NCI-H524 (cell line): ENCODE data around the gene EIF3K.
A peak's percentile ranks its signal among the peaks of the same experiment; 100 is the strongest.

Experiments used
- DNase-seq, 2 experiments: peaks; one replicate each; lab custom pipeline; 2025; lab: John Stamatoyannopoulos, UW

The EIF3K gene

DNA sequence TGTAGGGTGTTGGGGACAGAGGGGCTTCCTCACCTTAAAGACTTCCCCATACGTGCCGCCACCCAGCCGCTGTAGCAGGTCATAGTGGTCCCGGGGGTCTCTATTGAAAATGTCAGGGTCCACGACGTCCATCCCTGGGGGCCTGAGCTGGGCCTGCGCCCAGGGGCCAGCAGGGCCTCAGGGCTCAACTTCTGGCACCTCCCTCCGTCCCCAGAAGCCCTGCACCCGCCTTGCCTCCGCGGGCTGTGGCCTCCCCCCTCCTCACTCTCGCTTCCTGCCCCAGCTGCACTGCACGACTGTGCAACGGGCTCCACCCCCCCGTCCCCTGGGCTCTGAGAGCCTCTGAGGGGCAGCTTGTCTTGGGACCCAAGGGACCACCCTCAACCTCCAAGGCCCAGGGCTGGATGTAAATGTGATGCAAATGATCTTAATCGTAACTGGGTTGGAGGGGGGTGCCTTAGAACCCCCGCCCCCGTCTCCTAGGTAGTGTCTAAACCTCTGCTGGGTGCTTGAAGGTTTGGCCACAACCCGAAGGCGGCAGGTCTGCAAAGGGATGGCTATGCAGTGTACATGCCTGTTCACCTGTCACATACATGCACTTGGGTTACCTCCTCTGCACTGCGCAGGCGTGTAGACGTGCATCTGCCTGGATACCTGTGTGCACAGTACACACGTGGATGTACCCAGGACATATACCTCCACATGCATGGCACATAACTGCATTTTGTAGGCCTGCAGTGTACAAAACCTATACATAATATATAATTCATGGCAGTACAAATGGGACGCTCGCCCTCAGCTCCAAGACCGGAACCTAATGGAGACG is 1.0 kb upstream of the EIF3K start, which contains the start of gene MAP4K1:
TSS of gene MAP4K1 (minus strand) at position 190 of the 826 bp plus-strand sequence. CDS start at position 132, 58 bp downstream.
- DNase-seq: peak in 1 of 2 experiments; percentile 41

- no peak for DNase-seq
Measured at GRCh38 chr19:38619361-38620174, 580 bp downstream of the EIF3K start.

GRCh38 chr19:38624822-38625221 is 5.8 kb downstream of the EIF3K start:
- no peak for DNase-seq

GRCh38 chr19:38626401-38626800 is 7.4 kb downstream of the EIF3K start:
- DNase-seq: no peak

GRCh38 chr19:38629568-38629967 is 10.6 kb downstream of the EIF3K start:
- no peak for DNase-seq

GRCh38 chr19:38631301-38631700 is 12.3 kb downstream of the EIF3K start:
- DNase-seq: peak in 1 of 2 experiments; percentile 28

- DNase-seq: peak; percentile 83 to 84
Measured at GRCh38 chr19:38631811-38632475, 13.0 kb downstream of the EIF3K start.

- DNase-seq: no peak
Measured at GRCh38 chr19:38632476-38633213, 13.7 kb downstream of the EIF3K start.

DNA sequence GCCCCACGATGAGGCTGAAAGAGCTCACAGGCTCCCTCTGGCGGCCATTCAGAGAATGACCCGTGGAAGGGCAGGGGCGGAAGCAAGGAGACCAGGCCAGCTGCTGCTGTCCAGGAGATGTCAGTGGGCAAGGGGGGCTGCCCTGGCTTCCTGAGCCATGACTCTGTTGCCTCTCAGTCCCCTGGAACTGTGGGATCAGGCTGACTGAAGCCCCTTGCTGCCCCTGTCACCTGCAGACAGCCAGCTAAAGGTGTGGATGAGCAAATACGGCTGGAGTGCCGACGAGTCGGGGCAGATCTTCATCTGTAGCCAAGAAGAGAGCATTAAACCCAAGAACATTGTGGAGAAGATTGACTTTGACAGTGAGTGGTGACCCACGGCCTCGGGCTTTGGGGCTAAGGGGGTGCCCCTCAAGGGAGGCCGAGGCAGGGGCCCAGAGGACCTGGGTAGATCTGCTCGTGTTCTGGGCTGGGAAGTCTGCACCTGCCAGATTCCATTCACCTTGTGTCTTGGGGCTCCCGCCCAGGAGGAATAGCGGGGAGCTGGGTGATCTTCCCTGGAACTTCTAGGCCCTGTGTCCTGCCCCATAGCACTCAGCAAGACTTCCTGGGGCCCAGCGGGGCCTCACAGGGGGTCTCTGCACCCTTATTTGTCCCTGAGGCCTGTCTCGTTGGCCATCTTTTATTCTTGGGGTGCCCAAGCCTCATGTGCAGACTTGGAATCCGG is 15.9 kb downstream of the EIF3K start:
- DNase-seq: peak in 1 of 2 experiments; percentile 57

GRCh38 chr19:38635483-38636399 is 16.8 kb downstream of the EIF3K start:
- no peak for DNase-seq

GRCh38 chr19:38638461-38638860 is 19.5 kb downstream of the EIF3K start:
- DNase-seq: no peak

DNA sequence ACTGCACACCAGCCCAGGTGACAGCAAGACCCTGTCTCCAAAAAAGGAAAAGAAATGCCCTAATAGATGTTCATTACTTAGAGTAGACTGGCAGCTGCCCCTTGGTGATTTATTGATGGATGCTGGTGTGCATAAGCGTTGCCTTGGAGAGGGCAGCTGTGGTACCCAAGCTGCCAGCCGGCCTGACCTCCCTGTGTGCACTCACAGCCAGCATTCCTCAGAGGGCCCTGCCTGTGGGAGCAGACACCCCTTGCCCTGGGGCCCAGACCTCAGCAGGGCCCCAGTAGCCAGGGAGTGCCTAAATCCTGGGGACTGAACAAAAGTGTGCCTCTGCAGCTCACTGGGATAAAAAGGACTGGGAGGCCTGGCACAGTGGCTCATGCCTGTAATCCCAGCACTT is 20.7 kb downstream of the EIF3K start:
- DNase-seq: no peak

GRCh38 chr19:38640368-38640767 is 21.4 kb downstream of the EIF3K start:
- DNase-seq: no peak

DNA sequence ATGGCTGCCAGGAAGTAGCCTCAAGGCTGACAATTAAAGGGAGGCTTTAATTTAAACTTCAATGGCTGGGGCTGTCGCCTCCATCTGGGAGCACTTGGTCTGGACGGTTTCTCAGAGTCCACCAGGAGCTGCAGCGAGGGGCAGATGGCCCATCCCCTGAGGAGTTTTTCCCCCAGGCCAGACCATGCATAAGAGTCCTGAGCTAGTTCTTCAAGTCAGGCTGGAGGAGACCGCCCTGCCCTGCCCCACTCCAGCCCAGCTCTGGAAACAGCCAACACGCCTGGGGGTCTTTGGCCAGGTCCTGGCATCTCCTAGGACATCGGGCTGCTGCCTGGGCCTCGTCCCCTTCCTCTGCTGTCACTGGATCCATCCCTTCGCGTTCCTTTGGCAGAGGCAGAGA is 23.2 kb downstream of the EIF3K start:
- no peak for DNase-seq

DNA sequence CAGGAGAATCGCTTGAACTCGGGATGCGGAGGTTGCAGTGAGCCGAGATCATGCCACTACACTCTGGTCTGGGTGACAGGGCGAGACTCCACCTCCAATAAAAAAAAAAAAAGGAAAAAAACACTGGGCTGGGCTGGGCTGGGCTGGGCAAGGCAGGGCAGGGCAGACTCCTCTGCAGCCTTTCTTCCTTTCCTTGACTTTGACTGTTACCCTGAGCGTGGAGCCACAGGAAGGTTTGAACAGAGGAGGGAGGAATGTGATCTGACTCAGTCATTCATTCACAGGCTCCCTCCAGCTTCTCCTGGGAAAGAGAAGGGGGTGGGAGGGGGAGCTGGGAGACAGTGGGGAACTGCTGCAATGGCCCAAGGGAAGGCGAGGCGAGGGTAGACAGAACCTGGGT is 25.7 kb downstream of the EIF3K start:
- no peak for DNase-seq

- peak; percentile 95 to 98 for DNase-seq
Measured at GRCh38 chr19:38647368-38647965, 28.5 kb downstream of the EIF3K start, which contains the start of gene ACTN4. TSS of gene ACTN4 (plus strand) at chr19:38647649. CDS start at chr19:38647746, 97 bp downstream.

DNA sequence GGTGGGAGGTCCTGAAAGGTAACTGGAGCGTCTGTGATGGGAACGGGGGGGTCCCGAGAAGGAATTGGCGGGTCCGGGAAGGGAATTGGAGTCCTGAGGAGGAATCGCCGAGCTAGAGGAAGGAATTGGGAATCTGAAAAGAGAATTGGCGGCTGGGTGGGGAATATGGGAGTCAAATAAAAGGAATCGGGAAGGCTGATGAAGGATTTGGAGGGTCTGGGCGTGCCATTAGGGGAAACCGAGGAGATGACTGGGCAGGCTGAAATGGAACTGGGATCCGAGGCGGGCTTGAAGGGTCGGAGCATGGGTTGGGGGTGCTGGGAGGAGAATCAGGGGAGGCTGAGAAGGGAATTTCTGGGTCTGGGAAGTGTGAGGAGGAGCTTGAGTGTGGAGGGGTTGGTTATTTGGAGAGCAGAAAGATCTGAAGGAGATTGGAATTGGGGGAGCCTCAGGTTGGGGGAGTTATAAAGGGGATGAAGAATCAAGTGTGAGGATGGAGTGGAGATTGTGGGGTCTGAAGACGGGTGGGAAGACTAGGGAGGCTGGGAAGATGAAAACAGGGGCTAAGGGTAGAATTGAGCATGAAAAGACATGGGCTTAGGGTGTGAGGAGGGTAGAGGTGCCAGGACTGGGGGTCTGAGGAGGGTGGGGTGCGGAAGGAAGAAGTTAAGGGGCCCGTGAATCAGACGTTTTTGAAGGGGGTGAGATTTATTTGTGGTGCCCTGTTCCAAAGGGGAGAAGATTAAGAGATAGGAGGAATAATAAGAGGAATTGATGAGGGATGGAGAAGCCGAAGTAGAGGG is 29.2 kb downstream of the EIF3K start:
- DNase-seq: peak in 1 of 2 experiments; percentile 24

GRCh38 chr19:38648769-38649304 is 29.8 kb downstream of the EIF3K start:
- no peak for DNase-seq
